ENCODE data around the gene TMEM9B.

Gene TMEM9B

GRCh38 chr11:8928981-8929615 is 35.1 kb downstream of the TMEM9B start:
- no peak for DNase-seq

GRCh38 chr11:8928205-8928604 is 36.0 kb downstream of the TMEM9B start:
- DNase-seq = no peak

GRCh38 chr11:8927233-8927632 is 37.0 kb downstream of the TMEM9B start:
- no peak for DNase-seq

GRCh38 chr11:8926236-8926635 is 38.0 kb downstream of the TMEM9B start:
- DNase-seq = no peak

GRCh38 chr11:8925711-8926110 is 38.5 kb downstream of the TMEM9B start:
- no peak for DNase-seq

- no peak for DNase-seq
Measured at GRCh38 chr11:8922691-8923090, 41.6 kb downstream of the TMEM9B start.

GRCh38 chr11:8917157-8917825 is 47.0 kb downstream of the TMEM9B start:
- DNase-seq = no peak

- DNase-seq = no peak
Measured at GRCh38 chr11:8914661-8915018, 49.6 kb downstream of the TMEM9B start.

GRCh38 chr11:8913961-8914660 is 50.1 kb downstream of the TMEM9B start:
- peak in 4 of 6 experiments; percentile 7 to 58 (median 38) for DNase-seq

- peak; percentile 40 to 72 (median 65) for DNase-seq
Measured at GRCh38 chr11:8911029-8911823, 53.0 kb downstream of the TMEM9B start, which contains the start of gene AKIP1. Gene AKIP1 (plus strand): TSS chr11:8911189. CDS start chr11:8911450, 261 bp downstream.

GRCh38 chr11:8910649-8911026 is 53.6 kb downstream of the TMEM9B start:
- DNase-seq = no peak

GRCh38 chr11:8908099-8908498 is 56.1 kb downstream of the TMEM9B start:
- no peak for DNase-seq

- no peak for DNase-seq
Measured at GRCh38 chr11:8907116-8907515, 57.1 kb downstream of the TMEM9B start.

GRCh38 chr11:8905528-8906165 is 58.6 kb downstream of the TMEM9B start:
- DNase-seq = no peak

- no peak for DNase-seq
Measured at GRCh38 chr11:8899119-8899753, 65.0 kb downstream of the TMEM9B start.
